Activated CD4-positive, CD25-positive, alpha-beta regulatory T cell treated with anti-CD3 and anti-CD28 coated beads, Interleukin-2, amount 50 U/mL, for 72 hours (primary cell): ENCODE results near the gene RELB.

Experiments
- DNase-seq: peaks from one replicate; pipeline ENCODE4 v3.0.0; 2021

RELB gene

DNA sequence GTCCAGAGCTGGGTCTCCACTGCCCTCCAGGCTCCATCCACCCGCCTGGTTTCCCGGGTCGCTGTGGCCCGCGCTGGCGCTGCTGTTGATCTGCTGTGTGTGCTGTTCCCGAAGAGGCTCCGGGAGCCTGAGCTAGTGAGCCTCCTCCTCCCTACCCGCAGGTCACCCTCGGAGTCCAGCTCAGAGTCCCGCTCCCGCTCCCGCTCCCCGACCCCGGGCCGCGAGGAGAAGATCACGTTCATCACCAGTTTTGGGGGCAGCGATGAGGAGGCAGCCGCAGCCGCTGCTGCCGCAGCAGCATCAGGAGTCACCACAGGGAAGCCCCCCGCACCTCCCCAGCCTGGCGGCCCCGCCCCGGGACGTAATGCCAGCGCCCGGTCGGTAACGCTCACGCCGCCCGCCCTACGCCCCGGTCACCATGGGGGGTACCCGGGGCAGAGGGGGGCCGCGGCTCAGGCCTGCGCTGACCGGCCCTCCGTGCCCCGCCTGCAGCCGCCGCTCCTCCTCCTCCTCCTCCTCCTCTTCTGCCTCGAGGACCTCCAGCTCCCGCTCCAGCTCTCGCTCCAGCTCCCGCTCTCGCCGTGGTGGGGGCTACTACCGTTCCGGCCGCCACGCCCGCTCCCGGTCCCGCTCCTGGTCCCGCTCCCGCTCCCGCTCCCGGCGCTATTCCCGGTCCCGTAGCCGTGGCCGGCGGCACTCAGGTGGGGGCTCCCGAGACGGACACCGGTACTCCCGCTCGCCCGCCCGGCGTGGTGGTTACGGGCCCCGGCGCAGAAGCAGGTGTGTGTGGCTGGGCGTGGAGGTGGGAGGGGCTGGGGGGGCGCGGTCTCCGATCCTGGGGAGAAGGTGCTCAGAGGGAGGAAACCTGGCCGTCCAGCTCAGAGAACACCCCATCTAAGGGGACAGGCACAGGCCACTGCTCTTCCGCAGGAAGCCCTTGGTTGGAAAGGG, 62.9 kb downstream of the RELB start:
- DNase-seq: no peak

DNA sequence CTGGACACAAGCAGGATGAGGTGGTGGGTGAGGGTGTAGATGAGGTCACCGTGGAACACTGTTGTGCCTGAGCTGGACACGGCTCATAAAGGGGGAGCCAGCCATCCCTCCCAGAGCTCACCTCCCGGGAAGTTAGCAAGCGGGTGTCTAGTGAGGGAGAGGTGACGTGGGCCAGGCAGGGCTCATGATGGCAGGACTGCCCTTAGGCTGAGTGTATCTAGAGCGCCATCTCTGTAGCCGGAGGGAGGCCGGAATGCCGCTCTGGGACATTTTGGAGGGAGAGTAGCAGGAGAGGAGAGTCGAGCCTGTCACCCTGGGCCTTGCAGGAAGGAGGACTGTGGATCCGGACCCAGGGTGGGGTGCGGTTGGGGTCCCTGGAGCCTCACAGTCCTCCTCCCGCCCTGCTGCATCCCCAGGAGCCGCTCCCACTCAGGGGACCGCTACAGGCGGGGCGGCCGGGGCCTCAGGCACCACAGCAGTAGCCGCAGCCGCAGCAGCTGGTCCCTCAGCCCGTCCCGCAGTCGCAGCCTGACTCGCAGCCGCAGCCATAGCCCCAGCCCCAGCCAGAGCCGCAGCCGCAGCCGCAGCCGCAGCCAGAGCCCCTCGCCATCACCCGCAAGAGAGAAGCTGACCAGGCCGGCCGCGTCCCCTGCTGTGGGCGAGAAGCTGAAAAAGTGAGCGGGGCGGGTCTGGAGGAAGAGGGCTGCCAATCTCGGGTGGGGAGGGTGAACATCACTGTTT, 65.8 kb downstream of the RELB start:
- no peak for DNase-seq

DNA sequence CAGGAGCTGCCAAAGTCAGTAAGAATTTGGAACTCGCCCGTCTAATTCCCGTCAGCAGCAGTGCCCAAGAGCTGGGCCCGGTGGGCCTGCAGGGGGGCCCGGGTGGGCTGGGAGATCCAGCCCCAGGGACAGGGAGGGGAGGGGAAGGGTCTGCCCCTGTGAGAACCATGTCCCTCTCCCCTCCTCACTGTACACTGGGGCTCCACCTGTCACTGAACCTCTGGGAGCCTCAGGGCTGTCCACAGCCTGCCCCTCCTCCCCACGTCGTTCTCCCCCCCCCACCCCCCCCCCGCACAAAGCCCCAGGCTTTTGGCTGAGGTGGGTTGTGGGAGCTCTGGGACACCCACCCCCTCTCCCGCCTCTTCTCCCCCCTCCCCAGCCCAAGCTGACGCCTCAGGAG, 66.8 kb downstream of the RELB start:
- no peak for DNase-seq

DNA sequence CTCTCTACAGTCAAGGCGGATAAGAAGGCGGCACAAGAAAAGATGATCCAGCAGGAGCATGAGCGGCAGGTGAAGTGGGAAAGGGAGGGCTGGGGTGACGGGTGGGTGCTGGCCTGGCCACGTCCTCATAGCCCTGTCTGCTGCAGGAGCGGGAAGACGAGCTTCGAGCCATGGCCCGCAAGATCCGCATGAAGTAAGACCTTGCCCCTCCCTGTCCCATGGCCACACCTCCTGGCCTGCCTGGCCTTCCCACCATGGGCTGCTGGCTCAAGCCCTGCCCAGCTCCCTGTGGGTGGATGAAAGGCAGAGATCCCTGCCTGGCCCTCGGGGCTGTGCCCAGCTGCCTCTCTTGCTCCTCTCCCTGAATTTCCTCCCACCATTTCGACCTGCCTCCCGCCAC, 67.8 kb downstream of the RELB start:
- no peak for DNase-seq

DNA sequence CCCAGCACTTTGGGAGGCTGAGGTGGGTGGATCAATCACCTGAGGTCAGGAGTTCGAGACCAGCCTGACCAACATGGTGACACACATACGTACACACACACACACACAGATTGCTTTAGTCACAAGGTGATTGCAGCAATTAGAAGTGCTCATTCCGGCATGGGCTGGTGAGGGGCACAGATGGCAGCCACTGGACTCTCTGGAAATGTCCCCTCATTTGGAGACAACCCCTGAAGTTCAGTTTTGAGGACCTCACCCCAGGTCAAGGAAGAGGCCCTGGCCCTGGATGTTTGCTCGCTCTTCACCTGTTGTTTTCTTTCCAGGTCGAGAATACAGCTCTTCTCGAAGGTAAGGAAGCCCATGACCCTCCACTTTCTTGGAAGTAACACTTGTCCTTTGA, 69.0 kb downstream of the RELB start:
- no peak for DNase-seq

DNA sequence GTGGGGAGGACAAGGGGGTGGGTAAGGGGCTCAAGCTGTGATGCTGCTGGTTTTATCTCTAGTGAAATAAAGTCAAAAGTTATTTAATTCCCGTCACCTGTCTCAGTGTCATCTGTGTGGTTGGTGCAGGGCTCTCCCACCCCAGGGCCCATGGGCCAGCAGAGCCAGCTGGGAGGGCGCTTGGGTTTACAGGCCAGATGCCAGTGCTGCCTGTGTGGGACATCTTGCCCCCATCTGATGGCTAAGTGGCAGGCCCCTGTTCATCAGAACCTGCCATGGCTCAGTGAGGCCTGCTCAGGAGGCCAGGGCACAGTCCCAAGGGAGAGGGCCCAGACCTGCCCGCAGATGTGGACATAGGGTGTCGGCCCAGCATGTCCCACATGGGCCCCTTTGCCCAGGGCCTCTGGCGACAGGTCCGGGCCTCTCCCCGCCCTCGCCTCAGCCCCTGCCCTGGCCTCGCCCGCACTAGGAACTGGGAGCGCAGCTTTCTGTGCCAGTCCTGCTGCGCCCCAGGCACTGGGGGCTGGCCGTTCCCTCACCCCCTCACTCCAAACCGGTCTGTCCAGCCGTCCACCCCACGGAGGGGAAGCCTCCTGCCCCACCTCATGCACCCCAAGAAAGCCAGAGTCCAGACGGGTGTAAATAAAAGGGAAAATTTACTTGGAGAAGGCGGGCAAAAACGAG, 69.7 kb downstream of the RELB start:
- no peak for DNase-seq

DNA sequence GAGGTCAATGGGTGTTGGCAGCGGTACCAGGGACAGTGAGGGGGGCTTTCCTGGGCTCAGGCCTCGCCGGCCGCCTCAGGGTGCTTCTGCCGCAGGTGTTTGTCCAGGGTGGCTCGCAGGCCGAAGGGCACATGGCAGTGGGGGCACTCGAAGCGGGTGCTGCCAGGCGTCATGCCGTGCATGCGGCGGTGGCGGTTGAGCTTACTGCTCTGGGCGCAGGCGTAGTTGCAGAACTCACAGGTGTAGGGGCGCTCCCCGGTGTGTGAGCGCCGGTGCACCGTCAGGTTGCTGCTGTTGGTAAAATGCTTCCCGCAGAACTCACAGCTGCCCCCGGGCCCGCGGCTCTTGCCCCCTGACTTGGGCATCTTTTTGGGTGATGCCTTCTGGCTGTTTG, 70.3 kb downstream of the RELB start:
- no peak for DNase-seq

DNA sequence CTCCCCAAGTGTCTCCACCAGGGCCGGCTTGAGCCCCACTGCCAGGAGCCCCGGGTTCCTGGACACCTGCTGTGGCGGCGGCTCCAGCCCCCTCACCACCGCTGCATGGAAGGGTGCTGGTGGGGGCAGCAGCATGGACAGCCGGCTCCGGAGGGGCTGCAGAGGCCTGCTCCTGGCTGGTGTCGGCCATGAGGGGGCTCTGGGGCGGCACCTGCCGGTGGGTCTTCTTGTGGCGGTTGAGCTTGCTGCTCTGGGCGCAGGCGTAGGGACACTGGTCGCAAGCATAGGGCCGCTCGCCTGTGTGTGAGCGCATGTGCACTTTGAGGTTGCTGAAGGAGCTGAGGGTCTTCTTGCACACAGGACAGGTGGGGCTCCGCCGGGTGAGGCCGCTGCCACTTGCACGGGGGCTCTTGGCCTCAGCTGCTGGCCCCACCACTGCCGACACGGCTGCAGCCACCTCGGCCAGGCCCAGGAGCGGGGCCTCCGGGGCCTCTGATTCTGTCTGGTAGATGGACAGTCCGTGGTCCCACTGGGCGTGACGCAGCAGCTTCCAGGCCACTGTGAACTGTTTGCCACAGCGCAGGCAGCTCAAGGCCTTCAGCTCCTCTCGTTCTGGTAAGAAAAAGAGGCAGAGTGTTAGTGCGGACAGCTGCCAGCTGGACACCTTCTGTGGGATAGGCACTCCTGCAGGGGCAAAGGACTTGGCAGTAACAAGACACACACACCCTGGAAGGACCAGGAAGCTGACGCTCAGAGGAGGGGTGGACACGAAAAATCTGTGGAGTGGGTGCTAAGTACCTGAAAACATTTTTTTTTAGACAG, 70.9 kb downstream of the RELB start:
- DNase-seq: no peak

DNA sequence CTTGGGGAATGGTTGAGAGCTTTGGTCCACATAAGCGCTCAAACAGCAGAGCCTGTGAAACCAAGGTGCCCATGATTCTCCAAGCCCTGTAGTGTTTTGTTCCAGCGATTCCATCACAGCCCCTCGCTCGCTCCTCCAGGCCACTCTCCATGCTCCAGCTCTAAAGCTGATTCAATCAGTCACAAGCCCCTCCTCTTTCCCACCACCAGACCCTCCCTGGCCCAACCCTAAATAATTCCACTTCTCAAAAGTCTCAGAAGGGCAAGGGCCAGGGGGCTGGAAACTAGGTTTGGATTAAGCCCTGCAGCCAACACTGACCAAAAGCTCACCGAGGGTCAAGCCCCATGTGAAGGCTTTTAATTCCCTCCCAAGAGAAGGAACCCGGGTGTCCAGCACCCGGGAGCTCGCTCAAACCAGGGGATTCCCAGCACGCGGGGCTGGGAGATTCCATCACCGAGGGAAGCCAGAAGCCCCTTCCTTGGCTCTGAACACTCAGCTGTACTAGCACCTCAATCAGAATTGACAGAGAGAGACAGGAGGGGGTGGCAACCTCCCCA, 73.6 kb downstream of the RELB start:
- no peak for DNase-seq

DNA sequence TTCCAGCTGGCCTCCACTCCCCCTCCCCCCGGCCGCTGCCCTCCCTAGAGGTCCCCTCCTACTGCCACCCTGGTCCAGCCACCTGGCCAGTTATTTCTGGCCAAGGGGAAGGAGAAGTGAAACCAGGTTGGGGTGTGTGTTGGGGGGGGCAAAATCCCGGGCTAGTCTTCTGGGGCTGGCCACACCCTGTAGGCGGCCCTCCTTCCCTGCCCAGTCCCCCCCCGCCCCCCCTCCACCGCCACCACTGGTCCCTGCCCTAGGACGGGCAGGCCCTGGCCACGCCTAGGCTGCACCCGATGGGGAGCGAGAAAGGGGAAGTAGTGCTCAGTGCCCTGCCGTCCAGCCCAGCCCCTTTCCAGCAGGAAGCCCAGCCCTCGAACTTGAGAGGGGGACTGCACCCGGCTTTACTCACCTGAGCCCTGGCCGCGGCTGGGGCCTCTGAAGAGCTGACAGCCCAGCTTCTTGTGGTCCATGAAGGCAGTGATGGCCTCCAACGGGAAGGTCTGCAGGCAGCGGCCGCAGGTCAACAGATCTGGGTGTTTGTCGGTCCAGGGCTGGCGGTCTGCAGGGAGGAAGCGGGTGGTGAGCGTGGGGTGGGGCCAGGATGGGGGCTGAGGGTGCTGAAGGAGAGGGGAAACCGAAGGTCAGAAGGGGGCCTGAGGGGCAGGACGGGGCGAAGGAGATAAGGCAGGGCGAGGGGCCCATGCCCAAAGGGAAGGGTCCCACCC, 74.2 kb downstream of the RELB start:
- peak; percentile 57 for DNase-seq

DNA sequence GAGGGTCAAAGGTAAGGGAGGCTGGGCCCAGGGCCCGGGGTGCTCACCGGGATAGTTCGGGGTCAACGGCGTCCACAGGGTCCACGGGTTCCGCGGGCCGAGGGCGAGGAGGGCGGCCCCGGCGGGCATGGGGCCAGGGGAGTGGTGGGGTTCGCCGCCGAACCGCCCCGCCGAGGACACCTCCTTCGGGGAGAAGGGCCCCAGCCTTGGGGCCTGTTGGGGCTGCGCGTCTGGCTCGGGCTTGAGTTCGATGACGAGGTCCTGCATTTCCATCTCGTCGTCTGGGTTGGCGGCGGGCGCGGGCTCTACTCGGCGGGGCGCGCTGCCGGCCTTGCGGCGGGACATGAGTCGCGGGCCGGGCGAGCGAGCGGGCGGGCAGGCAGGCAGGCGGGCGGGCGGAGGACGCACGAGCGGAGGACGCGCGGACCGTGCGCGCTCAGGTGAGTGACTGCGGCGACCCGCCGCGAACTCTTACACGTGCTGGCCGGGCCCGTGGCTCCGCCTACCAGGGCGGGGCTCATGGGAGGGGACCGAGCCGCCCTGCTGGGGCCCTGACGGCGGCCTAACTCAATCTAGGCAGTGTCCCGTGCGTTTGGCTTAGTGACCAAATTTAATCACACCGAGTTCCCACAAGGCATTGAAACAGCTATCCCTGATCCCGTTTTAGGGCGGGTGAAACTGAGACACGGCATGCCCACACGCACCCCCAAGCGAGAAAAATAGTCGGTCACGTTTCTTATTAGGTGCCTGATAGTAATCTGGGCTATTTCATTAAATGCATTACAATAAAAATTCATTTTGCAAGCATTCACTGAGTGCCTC, 75.0 kb downstream of the RELB start, which contains the start of gene ZNF296:
ZNF296 (minus strand) TSS at position 450 of the 822 bp plus-strand sequence; CDS start at position 345, 105 bp downstream.
- DNase-seq: peak; percentile 86

DNA sequence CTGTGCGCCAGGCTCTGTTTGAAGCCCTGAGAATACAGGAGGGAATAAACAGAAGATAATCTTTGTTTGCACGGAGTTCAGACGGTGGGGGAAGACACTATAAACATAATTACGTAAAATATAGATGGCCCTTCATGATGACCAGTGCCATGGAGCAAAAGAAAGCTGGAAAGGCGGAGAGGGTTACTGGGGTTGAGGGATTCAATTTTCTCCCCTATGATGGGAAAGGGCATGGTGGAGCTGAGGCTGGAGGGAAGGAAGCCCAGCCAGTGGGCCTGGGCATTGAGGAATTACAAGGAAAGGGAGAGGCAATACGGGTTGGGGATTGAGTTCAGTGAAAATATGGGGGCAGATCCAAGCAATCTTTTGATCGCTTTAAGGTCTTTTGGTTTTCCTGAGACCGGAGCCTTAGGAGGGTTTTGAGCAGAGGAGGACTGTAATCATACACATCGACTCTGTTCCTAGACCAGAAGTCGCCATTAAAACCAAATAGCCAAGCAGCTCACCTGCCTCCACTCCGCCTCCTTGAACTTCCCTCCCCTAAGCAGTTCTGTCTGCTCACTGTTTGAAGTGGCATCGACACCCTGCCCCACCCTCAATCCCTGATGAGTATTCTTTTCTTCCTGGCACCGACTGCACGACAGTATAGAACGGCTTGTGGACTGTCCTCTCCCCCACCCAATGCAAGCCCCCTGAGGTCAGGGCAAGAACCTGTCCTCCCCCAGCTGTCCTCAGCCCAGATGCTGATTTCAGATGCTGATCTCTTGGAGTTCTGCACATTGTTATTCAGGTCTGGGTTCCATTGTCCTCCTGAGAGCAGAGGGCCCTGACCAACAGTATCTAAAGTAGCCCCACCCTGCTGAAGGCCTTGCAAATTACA, 75.8 kb downstream of the RELB start:
- no peak for DNase-seq

DNA sequence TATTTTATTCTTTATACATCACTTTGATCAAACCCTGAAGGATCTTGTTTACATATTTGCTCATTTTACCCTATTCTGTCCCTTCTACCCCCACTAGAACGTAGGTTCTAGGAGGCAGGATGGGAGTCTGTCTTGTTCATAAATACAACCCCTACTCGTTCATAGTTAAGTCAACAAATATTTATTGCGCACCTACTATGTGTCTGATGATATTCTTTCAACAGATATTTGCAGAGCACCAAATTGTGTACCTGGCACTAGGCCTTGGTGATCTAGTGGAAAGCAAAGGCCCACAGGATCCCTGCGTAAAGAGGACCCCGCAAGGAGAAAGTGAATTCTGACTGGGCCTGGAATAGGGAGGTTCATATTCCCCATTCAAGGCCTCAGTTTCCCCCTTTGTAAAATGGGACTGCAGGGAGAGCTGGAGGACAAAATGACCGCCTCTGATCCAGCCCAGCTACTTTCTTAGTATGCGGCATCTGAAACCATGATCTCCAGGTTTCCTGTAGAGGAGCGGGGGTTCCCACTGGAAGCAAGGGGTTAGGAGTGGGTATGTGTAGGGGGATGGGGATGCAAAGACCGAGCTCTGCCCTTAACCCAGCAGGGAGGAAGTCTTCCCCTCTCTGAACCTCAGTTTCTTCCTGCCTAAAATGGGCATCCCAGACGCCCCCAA, 77.3 kb downstream of the RELB start:
- DNase-seq: no peak

DNA sequence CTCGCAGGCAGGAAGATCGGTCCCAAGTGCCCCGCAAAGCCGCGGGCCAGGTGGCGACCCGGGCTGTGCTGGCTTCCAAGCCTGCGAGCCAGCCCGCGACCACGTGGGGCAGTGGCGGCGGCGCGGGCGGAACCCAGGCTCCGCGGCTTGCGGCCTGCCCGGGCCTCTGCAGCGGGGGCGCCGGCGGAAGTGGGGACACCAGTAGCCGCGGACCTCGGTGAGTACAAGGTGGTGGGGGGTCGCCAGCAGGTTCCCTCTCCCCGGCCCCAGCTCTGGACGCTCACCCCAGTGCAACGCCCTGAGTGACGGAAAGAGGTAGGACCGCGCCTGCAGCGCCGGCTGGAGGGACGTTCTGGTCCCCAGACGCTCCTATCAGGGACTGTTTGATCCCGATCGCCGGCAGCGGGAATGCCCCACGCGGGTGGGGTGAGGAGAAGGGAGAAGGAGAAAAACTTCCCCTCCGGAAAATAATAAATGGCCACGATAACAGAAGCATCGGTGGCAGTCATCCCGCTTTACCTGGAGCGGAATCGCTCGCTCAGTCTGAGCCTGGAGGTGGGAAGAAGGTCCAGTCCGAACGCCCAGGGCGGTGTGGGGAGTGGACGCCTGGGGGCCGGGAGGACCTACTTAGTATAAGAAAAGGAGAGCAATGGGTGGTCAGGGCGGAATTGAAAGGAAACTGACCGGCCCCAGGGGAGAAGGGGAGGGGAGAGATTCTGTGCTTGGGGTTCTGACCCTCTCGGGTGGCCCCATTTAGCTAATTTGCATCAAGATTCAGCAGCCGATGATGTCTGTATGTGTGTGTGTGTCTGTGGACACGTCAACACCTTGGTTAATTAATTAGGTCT, 78.0 kb downstream of the RELB start, which contains the start of gene GEMIN7:
GEMIN7 (plus strand) TSS at position 198 of the 848 bp plus-strand sequence. CDS start 10,855 bp downstream, outside the sequence.
- peak; percentile 80 for DNase-seq

DNA sequence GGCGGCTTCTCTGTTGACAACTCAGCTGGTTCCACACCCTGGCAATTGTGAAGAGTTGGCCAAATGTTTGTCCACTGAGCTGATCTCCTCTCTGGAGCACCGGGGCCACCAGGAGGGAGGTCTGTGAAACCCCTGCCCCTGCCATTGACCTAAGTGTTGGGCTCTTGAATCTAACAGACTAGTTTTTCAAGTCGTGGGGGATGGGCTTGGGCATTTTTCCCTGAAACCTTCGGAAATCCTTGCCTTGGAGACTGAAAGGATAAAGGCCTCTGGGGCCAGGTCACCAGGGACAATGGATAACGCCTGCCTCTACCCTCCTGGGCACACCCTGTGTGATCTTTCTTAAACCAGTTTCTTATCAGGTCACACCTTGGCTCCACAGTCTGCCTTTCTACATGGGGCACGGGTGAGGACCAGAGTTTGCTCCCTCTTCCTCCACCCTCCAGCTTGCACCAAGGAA, 78.7 kb downstream of the RELB start:
- DNase-seq: no peak

DNA sequence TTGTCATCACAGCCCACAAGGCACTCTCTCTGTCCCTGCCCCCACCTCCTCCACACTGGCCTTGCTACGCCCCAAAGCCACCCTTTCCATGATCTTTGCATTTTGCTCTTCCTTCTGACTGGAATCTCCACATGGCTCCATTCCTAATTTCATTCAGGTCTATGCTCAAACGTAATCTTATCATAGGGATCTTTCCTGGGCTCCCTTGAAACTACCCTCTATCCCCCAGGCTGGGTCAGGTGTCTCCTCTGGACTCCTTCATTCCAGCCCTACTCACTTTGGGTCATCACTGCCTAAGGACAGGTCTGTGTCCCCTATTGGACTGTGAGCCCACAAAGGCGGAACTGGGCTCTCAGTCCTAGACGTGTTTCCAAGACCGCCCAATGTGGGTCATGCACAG, 80.9 kb downstream of the RELB start:
- no peak for DNase-seq

DNA sequence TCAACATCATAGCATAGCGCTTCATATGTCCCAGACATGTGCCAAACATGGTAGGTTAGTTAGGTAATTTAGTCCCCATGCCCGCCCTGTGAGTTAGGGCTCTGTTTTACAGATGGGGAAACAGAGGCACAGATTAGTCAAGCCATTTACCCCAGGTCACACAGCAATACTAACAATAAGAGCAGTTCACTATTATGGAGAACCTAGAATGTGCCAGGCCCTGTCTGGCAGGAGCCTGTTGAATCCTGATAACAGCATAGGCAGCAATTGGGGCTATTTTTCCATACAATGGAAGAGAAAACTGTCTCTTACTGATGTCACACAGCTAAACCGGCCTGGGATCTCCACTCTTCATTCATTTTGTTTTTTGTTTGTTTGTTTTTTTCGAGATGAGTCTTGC, 85.2 kb downstream of the RELB start:
- no peak for DNase-seq

DNA sequence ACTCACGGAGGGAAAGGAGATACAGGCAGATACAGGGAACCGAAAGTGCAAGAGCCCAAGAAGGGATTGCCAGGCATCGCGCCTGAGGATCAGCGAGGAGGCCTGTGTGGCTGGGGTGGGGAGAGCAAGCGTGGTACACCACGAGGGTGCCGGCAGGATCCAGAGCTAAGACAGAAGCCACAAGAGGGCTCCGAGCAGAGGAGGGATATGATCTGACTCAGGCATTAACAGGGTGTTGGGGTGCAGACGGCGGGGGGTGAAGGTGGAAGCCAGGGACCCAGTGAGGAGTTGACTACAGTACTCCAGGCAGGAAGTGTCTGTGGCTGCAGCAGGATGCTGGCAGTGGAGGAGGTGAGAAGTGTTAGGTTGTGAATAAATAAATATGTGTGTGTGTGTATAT, 86.3 kb downstream of the RELB start:
- no peak for DNase-seq
